GM21576 (cell line): Measurements from ENCODE around the gene RPL36.
A peak's percentile ranks its signal among the peaks of the same experiment; 100 is the strongest.

Source experiments
- ATAC-seq: cut with Tn5 transposase; IDR thresholded peaks from one replicate; pipeline ENCODE4 v1.9.1; 2021; ENCODE audit warnings: mild to moderate bottlenecking, moderate library complexity; ENCODE audit not compliant: unreplicated experiment

RPL36 gene

GRCh38 chr19:5673752-5674151, 16.3 kb upstream of the RPL36 start:
- ATAC-seq: no peak

GRCh38 chr19:5674714-5675113, 15.4 kb upstream of the RPL36 start:
- no peak for ATAC-seq

- ATAC-seq: no peak
These were observed 13.9 kb upstream of the RPL36 start for GRCh38 chr19:5676105-5676771.

- no peak for ATAC-seq
These were observed 13.4 kb upstream of the RPL36 start for GRCh38 chr19:5676772-5677105.

- ATAC-seq: no peak
These were observed 13.0 kb upstream of the RPL36 start for GRCh38 chr19:5677136-5677535.

GRCh38 chr19:5677580-5677979, 12.5 kb upstream of the RPL36 start:
- no peak for ATAC-seq

- ATAC-seq: no peak
These were observed 11.9 kb upstream of the RPL36 start for GRCh38 chr19:5678071-5678718.

GRCh38 chr19:5679289-5680083, 10.6 kb upstream of the RPL36 start:
- no peak for ATAC-seq

- ATAC-seq: no peak
These were observed 10.0 kb upstream of the RPL36 start for GRCh38 chr19:5680084-5680436.

GRCh38 chr19:5680437-5681368, 9.4 kb upstream of the RPL36 start, which contains the start of the genes HSD11B1L and MICOS13:
TSS of gene HSD11B1L (plus strand) at chr19:5681027. CDS start at chr19:5684833, 3,806 bp downstream.
TSS of gene MICOS13 (minus strand) at chr19:5680516. CDS start at chr19:5680486, 30 bp downstream.
- peak; percentile 84 for ATAC-seq

- ATAC-seq: no peak
These were observed 8.5 kb upstream of the RPL36 start for GRCh38 chr19:5681391-5682106.

GRCh38 chr19:5682107-5682482, 8.0 kb upstream of the RPL36 start:
- no peak for ATAC-seq

- no peak for ATAC-seq
These were observed 6.8 kb upstream of the RPL36 start for GRCh38 chr19:5683177-5683886.

GRCh38 chr19:5684694-5685430, 5.2 kb upstream of the RPL36 start:
- no peak for ATAC-seq

- no peak for ATAC-seq
These were observed 3.8 kb upstream of the RPL36 start for GRCh38 chr19:5686326-5686646.

- ATAC-seq: peak; percentile 41
These were observed 3.3 kb upstream of the RPL36 start for GRCh38 chr19:5686647-5687359.

- no peak for ATAC-seq
These were observed 2.5 kb upstream of the RPL36 start for GRCh38 chr19:5687360-5688198.
